ENCODE measurements around the gene HSPBP1. TPM values are rescaled to one million over a fixed set of nuclear protein-coding genes. Genes with fewer than 3 reads are reported as not detected.

HSPBP1 gene
- total and polyA plus RNA-seq, 2 of the 13 experiments (the other 11 are each of a cell fraction or from before 2014, with no cell fraction given), result 22.3 to 33.7 TPM

DNA sequence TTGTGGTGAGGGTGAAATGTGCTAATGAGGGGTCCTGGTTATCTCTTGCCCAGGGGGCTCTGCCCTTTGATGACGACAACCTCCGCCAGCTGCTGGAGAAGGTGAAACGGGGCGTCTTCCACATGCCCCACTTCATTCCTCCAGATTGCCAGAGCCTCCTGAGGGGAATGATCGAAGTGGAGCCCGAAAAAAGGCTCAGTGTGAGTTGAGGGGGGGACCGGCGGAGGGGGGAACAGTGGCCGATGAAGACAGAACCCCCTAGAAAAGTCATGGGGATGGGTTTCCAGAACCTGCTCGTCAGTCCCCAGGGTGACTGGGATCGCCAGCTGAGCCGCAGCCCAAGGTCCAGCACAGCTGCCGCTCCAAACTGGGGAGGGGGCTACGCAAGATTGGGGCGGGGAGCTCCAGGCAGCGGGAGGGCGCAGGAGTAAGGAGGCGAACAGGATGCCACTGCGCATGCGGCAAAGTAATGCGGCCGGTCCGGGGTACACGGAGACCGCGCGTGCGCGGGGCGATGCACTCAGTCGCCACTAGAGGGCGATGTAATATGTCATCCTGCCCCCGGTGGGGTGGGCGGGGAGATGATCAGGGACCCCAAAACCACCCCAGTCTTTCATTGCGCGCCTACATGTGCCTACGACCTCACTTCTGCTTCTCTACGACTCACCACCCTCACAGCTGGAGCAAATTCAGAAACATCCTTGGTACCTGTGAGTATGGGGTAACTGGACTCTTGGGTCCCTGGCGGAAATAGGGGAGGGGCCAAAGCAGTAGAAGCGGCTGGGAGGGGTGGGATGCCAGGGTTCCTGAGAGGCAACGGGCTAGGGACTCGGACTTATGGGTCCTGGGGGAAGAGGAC lies 21.8 kb upstream of the HSPBP1 start (continued):
- TF ChIP-seq, protein P1, sequence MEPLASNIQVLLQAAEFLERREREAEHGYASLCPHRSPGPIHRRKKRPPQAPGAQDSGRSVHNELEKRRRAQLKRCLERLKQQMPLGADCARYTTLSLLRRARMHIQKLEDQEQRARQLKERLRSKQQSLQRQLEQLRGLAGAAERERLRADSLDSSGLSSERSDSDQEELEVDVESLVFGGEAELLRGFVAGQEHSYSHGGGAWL (CRISPR knock-in tag; IDR thresholded peaks at IDR 0.05), result no peak
- 0 out of 2 replicates have a peak, but pooled peaks have one; percentile 61 for TF ChIP-seq KDM2A (CRISPR knock-in tag; IDR thresholded peaks at IDR 0.05; ENCODE audit: borderline replicate concordance, low read depth)
- TF ChIP-seq ATF1 (CRISPR knock-in tag; IDR thresholded peaks at IDR 0.05), result no peak
- no peak for TF ChIP-seq ATF7 (IDR thresholded peaks at IDR 0.05)
- 0 out of 2 replicates have a peak, but pooled peaks have one; percentile 19 for TF ChIP-seq ATF7 (CRISPR knock-in tag; IDR thresholded peaks at IDR 0.05)
- TF ChIP-seq ZNF33B (CRISPR knock-in tag; IDR thresholded peaks at IDR 0.05), result peak; percentile 4; the same call in 1 of the 2 replicates
- TF ChIP-seq GPN1 (CRISPR knock-in tag; IDR thresholded peaks at IDR 0.05; ENCODE audit: borderline replicate concordance), result no peak
- TF ChIP-seq, protein P2, sequence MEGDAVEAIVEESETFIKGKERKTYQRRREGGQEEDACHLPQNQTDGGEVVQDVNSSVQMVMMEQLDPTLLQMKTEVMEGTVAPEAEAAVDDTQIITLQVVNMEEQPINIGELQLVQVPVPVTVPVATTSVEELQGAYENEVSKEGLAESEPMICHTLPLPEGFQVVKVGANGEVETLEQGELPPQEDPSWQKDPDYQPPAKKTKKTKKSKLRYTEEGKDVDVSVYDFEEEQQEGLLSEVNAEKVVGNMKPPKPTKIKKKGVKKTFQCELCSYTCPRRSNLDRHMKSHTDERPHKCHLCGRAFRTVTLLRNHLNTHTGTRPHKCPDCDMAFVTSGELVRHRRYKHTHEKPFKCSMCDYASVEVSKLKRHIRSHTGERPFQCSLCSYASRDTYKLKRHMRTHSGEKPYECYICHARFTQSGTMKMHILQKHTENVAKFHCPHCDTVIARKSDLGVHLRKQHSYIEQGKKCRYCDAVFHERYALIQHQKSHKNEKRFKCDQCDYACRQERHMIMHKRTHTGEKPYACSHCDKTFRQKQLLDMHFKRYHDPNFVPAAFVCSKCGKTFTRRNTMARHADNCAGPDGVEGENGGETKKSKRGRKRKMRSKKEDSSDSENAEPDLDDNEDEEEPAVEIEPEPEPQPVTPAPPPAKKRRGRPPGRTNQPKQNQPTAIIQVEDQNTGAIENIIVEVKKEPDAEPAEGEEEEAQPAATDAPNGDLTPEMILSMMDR (CRISPR knock-in tag; IDR thresholded peaks at IDR 0.05), result peak; percentile 97
- no peak for TF ChIP-seq ZNF282 (IDR thresholded peaks at IDR 0.05; ENCODE audit: partially characterized antibody)
- TF ChIP-seq ZNF556 (CRISPR knock-in tag; IDR thresholded peaks at IDR 0.05; ENCODE audit: borderline replicate concordance), result 0 out of 2 replicates have a peak, but pooled peaks have one; percentile 35
- TF ChIP-seq MLLT10 (CRISPR knock-in tag; IDR thresholded peaks at IDR 0.05), result no peak
- TF ChIP-seq SYNCRIP (IDR thresholded peaks at IDR 0.05; ENCODE audit: insufficient read depth, low read depth, low read length), result no peak
- TF ChIP-seq FOXC1 (CRISPR knock-in tag; IDR thresholded peaks at IDR 0.05; ENCODE audit: borderline replicate concordance), result peak; percentile 26; the same call in 1 of the 2 replicates
- TF ChIP-seq KDM3A (CRISPR knock-in tag; IDR thresholded peaks at IDR 0.05; ENCODE audit: low read depth), result peak; percentile 67; the same call in 1 of the 2 replicates
- TF ChIP-seq STAG1 (CRISPR knock-in tag; IDR thresholded peaks at IDR 0.05), result peak; percentile 78
- TF ChIP-seq SSRP1 (CRISPR knock-in tag; IDR thresholded peaks at IDR 0.05), result no peak
- peak; percentile 45; the same call in 1 of the 2 replicates for TF ChIP-seq ZIK1 (CRISPR knock-in tag; IDR thresholded peaks at IDR 0.05; ENCODE audit: borderline replicate concordance, low read depth)
- TF ChIP-seq TAF1 (CRISPR knock-in tag; IDR thresholded peaks at IDR 0.05), result peak; percentile 25; the same call in 1 of the 2 replicates
- TF ChIP-seq, protein P3, sequence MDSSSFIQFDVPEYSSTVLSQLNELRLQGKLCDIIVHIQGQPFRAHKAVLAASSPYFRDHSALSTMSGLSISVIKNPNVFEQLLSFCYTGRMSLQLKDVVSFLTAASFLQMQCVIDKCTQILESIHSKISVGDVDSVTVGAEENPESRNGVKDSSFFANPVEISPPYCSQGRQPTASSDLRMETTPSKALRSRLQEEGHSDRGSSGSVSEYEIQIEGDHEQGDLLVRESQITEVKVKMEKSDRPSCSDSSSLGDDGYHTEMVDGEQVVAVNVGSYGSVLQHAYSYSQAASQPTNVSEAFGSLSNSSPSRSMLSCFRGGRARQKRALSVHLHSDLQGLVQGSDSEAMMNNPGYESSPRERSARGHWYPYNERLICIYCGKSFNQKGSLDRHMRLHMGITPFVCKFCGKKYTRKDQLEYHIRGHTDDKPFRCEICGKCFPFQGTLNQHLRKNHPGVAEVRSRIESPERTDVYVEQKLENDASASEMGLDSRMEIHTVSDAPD (CRISPR knock-in tag; IDR thresholded peaks at IDR 0.05), result no peak
- TF ChIP-seq NR1H2 (CRISPR knock-in tag; IDR thresholded peaks at IDR 0.05; ENCODE audit: borderline replicate concordance, low read depth), result no peak
- TF ChIP-seq, protein P4, sequence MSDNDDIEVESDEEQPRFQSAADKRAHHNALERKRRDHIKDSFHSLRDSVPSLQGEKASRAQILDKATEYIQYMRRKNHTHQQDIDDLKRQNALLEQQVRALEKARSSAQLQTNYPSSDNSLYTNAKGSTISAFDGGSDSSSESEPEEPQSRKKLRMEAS (IDR thresholded peaks at IDR 0.05), result peak; percentile 47; the same call in 1 of the 2 replicates
- TF ChIP-seq RBFOX2 (IDR thresholded peaks at IDR 0.05; ENCODE audit: low read depth, low read length), result peak; percentile 53
- TF ChIP-seq RXRB (CRISPR knock-in tag; IDR thresholded peaks at IDR 0.05; ENCODE audit: borderline replicate concordance), result peak; percentile 34; the same call in 1 of the 2 replicates
- no peak for TF ChIP-seq JUND (CRISPR knock-in tag; IDR thresholded peaks at IDR 0.05)
- no peak for TF ChIP-seq GFI1 (CRISPR knock-in tag; IDR thresholded peaks at IDR 0.05; ENCODE audit: borderline replicate concordance)
- peak; percentile 31 for TF ChIP-seq SAP130 (CRISPR knock-in tag; IDR thresholded peaks at IDR 0.05; ENCODE audit: low read depth)
- no peak for TF ChIP-seq ZNF746 (CRISPR knock-in tag; IDR thresholded peaks at IDR 0.05)
- TF ChIP-seq SALL1 (CRISPR knock-in tag; IDR thresholded peaks at IDR 0.05), result peak; percentile 48
- no peak for TF ChIP-seq ZFP41 (CRISPR knock-in tag; IDR thresholded peaks at IDR 0.05; ENCODE audit: borderline replicate concordance)

All from HepG2 (cell line).